Posterior vena cava (tissue), 2 donors: ENCODE measurements around the gene SCO1. TPM values are rescaled to one million over a fixed set of nuclear protein-coding genes. Genes with fewer than 3 reads are reported as not detected.
A peak's percentile ranks its signal among the peaks of the same experiment; 100 is the strongest.
"Not testable (repeated sequence)": the region's sequence is repeated elsewhere in the genome, so short reads cannot be mapped to it uniquely, and the experiment has no call there.

Source experiments
- DNase-seq: peaks from one replicate; pipeline ENCODE4 v3.0.0-alpha.2; 2020; ENCODE audit warnings: low spot score
- intact Hi-C, 2 donors: fragments of 100-400 bp; cut with DNase I; formaldehyde crosslinking; loops; one replicate each; pipeline versions ENCODE4 v1.14.1 to v1.14.2; 2022 to 2023
- long read RNA-seq, 2 donors: library from polyadenylated mRNA; unstranded; transcript quantifications; one replicate each; pipeline ENCODE4 v2.0.0, GENCODE V29; 2020 to 2021
- total RNA-seq, 2 donors: library from RNA; stranded (reverse); fragmentation: NEBNext Ultra II Directional; extraction: Animal tissue kit (Norgen Biotek cat#: 25700); gene quantifications; one replicate each; pipeline ENCODE4 v1.2.1, GENCODE V29; 2021
- donor health status: DM: yes; HTN: yes; CAD: no.
- donor health status: DM: yes; HTN: yes; CAD: no.

The SCO1 gene
- total RNA-seq = 10 to 100 TPM; 21.7 to 25.8 TPM
- long read RNA-seq, donor 1, full-length matches to known transcripts = 9 of 18 reads
- long read RNA-seq, donor 1, partial matches to known transcripts = 2 of 18 reads
- long read RNA-seq, donor 1, other reads (novel, unspliced or antisense) = 7 of 18 reads
- long read RNA-seq, donor 2, full-length matches to known transcripts = 70 of 81 reads
- long read RNA-seq, donor 2, partial matches to known transcripts = 1 of 81 reads
- long read RNA-seq, donor 2, other reads (novel, unspliced or antisense) = 10 of 81 reads

- intact Hi-C loops = loop anchor here in 1 of 2 donors (10.0 kb wide), 1 partner anchor 53 kb away; no protein-coding TSS in a partner anchor
- DNase-seq = peak; percentile 98
These were observed at the start of gene SCO1, which contains the start of gene ADPRM for GRCh38 chr17:10697092-10698081. Gene SCO1, minus strand, starts transcription at chr17:10697533. Its CDS starts 26 bp downstream, at chr17:10697507. Gene ADPRM, plus strand, starts transcription at chr17:10697594. Its CDS starts 7,333 bp downstream, at chr17:10704927.

- peak; percentile 56 for DNase-seq
- intact Hi-C loops = no loop called here
These were observed 47.9 kb upstream of the SCO1 start for GRCh38 chr17:10745231-10745630.

- intact Hi-C loops = no loop called here
- DNase-seq = no peak
These were observed 47.2 kb upstream of the SCO1 start for GRCh38 chr17:10744501-10745000.

- peak; percentile 32 for DNase-seq
- intact Hi-C loops = no loop called here
These were observed 46.1 kb upstream of the SCO1 start for GRCh38 chr17:10743316-10744009.

GRCh38 chr17:10742431-10742830, 45.1 kb upstream of the SCO1 start:
- peak; percentile 13 for DNase-seq
- intact Hi-C loops = no loop called here

GRCh38 chr17:10741416-10742135, 44.2 kb upstream of the SCO1 start:
- intact Hi-C loops = no loop called here

GRCh38 chr17:10739386-10739785, 42.1 kb upstream of the SCO1 start:
- intact Hi-C loops = loop anchor here in 1 of 2 donors (2.0 kb wide), 1 partner anchor 105 kb away; no protein-coding TSS in a partner anchor
- peak; percentile 36 for DNase-seq

More at GRCh38 chr17:10741416-10742135, 44.2 kb upstream of the SCO1 start:
- peak; percentile 61 for DNase-seq

- intact Hi-C loops = loop anchor here in 1 of 2 donors (2.0 kb wide), 1 partner anchor 106 kb away; no protein-coding TSS in a partner anchor
- DNase-seq = peak; percentile 51
These were observed 41.4 kb upstream of the SCO1 start for GRCh38 chr17:10738521-10739258.

GRCh38 chr17:10737736-10738135, 40.4 kb upstream of the SCO1 start:
- intact Hi-C loops = loop anchor here in 1 of 2 donors (2.0 kb wide), 1 partner anchor 107 kb away; no protein-coding TSS in a partner anchor
- DNase-seq = no peak

GRCh38 chr17:10737168-10737622, 39.9 kb upstream of the SCO1 start:
- intact Hi-C loops = no loop called here
- DNase-seq = peak; percentile 76

GRCh38 chr17:10735821-10736220, 38.5 kb upstream of the SCO1 start:
- no peak for DNase-seq
- intact Hi-C loops = no loop called here

- peak; percentile 17 for DNase-seq
- intact Hi-C loops = no loop called here
These were observed 37.9 kb upstream of the SCO1 start for GRCh38 chr17:10735251-10735650.

GRCh38 chr17:10733666-10734065, 36.3 kb upstream of the SCO1 start:
- intact Hi-C loops = no loop called here
- DNase-seq = peak; percentile 31

GRCh38 chr17:10732121-10732520, 34.8 kb upstream of the SCO1 start:
- intact Hi-C loops = not testable (repeated sequence)
- peak; percentile 11 for DNase-seq

GRCh38 chr17:10731408-10731879, 34.1 kb upstream of the SCO1 start:
- intact Hi-C loops = no loop called here
- DNase-seq = no peak

- intact Hi-C loops, DNase-seq: not testable (repeated sequence)
These were observed 32.9 kb upstream of the SCO1 start for GRCh38 chr17:10730247-10730646.
